PC-9 (cell line): Measurements from ENCODE around the gene GRIN2A.

Experiments
- EZH2 ChIP-seq: fragments of 200-600 bp; sonication (generic); IDR thresholded peaks from 2 replicates; pipeline ENCODE4 v1.8.0; 2017; ENCODE audit warnings: antibody characterized with exemption, low read depth
- TF ChIP-seq, protein P1 (sequence below): fragments of 200-600 bp; sonication (generic); conservative IDR thresholded peaks from 2 replicates; pipeline ENCODE4 v1.6.1; 2017; ENCODE audit warnings: mixed run types, antibody characterized with exemption, mild to moderate bottlenecking, moderate library complexity

DNA sequence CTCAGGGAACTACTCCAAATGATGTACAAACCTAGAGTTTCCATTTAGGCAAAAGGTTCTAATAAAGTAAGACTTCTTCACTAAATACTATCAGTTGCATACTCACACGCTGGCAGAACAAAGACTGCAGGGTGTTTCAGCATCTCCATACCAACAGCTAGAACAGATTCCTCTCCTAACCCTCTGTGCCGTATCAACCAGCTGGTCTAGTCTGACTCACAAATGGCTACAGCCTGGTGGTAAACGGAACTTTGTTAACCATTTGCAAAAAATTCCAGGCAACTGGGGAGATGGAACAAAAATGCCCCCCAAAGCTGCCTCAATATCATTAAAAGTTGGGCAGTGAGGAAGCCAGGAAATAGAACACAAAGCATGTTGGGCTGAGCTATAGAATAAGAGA lies 217.1 kb downstream of the GRIN2A start:
- TF ChIP-seq, protein P1, sequence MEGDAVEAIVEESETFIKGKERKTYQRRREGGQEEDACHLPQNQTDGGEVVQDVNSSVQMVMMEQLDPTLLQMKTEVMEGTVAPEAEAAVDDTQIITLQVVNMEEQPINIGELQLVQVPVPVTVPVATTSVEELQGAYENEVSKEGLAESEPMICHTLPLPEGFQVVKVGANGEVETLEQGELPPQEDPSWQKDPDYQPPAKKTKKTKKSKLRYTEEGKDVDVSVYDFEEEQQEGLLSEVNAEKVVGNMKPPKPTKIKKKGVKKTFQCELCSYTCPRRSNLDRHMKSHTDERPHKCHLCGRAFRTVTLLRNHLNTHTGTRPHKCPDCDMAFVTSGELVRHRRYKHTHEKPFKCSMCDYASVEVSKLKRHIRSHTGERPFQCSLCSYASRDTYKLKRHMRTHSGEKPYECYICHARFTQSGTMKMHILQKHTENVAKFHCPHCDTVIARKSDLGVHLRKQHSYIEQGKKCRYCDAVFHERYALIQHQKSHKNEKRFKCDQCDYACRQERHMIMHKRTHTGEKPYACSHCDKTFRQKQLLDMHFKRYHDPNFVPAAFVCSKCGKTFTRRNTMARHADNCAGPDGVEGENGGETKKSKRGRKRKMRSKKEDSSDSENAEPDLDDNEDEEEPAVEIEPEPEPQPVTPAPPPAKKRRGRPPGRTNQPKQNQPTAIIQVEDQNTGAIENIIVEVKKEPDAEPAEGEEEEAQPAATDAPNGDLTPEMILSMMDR = no peak
- TF ChIP-seq EZH2 = no peak
